GM12864 (cell line): ENCODE measurements around the gene TCAP.

ENCODE experiments used
- DNase-seq: peaks from one replicate; pipeline ENCODE4 v3.0.0-alpha.2; 2011; ENCODE audit warnings: low read depth
- H3K4me3 ChIP-seq: 2 replicates; pipeline ENCODE4 v1.5.1; 2011; ENCODE audit warnings: mild to moderate bottlenecking, low read depth, low read length, control low read depth
- CTCF ChIP-seq: IDR thresholded peaks from 2 replicates; pipeline ENCODE4 v1.5.1; 2011; ENCODE audit warnings: low read depth, mild to moderate bottlenecking, moderate library complexity, low read length, control low read depth, inconsistent platforms; ENCODE audit errors: missing control alignments

TCAP gene

DNA sequence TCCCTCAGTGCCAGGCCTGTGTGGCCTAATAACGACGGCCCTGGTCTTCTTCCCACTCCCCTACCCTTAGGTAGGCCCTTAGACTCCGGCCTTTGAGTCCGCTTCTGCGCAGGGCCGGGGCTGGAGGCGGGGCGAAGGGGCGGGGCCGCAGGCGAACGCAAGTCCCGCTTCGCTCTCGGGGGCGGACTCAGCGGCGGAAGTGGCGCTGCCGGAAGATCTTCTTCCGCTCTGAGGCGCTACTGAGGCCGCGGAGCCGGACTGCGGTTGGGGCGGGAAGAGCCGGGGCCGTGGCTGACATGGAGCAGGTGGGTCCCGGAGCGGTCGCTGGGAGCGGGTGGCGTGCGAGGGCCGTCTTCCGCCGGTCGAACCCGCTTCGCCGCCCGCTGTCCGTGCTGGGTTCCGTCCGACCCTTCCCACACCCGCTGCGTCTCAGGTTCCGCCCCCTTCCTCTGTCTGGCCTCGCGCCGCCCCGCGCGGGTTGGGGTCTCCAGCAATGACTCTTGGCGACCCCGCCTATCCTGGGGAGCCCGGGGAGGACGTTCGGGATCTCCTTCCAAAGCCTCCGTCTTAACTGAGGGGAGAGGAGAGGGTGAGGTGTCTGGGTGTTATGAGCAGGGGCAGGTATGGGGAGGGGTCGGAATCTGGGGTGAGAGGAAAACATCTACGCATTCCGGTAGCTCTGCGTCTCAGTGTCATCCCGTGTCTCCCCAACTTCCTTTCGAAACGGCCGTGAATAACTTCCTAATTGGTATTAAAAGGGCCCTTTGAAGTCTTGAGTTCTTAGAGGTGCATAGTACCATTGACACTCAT, 28.0 kb upstream of the TCAP start, which contains the start of gene STARD3:
Gene STARD3, plus strand, starts transcription at position 218 of the 810 bp plus-strand sequence. CDS start 16,388 bp downstream, outside the sequence.
- peak; percentile 67 for DNase-seq

DNA sequence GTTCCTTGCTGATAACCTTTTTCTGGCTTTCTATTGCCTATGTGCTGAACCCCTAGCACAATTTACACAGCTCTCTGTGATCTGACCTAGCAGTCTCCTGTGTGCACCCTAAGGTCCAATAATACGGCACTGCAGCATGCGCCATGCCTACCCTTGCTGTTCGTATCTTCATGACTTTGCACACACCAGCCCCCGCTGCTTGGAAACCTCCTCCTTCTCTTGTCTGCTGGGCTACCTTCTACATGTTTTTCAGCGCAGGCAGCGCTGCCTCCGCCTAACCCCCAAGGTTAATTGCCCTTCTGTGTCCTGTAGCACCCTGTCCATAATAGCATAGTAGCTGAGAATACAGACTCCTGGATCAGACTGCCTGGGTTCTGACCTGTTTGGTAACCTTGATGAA, 26.8 kb upstream of the TCAP start:
- peak overlapping the region; percentile 84 for H3K4me3 ChIP-seq
- no peak for DNase-seq
- TF ChIP-seq CTCF, result no peak

More for the DNA sequence above, 28.0 kb upstream of the TCAP start, which contains the start of gene STARD3:
- TF ChIP-seq CTCF, result no peak
- H3K4me3 ChIP-seq, result peak within 1 kb of the TSS; percentile 84

DNA sequence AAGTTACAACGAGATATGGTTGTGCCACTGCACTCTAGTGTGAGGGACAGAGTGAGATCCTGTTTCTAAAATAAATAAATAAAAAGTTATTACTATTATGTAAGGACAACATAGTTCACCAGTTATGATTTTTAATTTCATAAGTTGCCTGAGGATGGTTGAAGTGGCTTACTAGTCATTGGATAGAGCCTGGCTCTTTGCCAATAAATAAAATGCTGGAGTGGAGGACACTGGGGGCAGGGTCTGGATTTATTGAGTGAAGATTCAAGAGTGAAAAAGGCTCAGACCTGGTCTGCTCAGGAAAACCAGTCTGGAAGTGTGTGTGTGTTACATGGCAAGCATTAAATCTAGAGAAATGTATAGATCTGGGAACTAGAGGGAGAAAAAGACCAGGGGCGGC, 26.1 kb upstream of the TCAP start:
- no peak overlapping the region for H3K4me3 ChIP-seq
- no peak for TF ChIP-seq CTCF
- no peak for DNase-seq

- TF ChIP-seq CTCF, result no peak
- no peak overlapping the region for H3K4me3 ChIP-seq
- DNase-seq, result no peak
These were observed 25.3 kb upstream of the TCAP start for GRCh38 chr17:39639566-39640458.

GRCh38 chr17:39640591-39641031, 24.5 kb upstream of the TCAP start:
- no peak for TF ChIP-seq CTCF
- H3K4me3 ChIP-seq, result no peak overlapping the region
- DNase-seq, result no peak

GRCh38 chr17:39641097-39641496, 24.1 kb upstream of the TCAP start:
- TF ChIP-seq CTCF, result no peak

More at GRCh38 chr17:39641097-39641496, 24.1 kb upstream of the TCAP start:
- no peak for DNase-seq
- H3K4me3 ChIP-seq, result no peak overlapping the region
